HG02763 (cell line): ENCODE measurements around the gene CYP27C1.
"Not testable (repeated sequence)": the region's sequence is repeated elsewhere in the genome, so short reads cannot be mapped to it uniquely, and the experiment has no call there.

Experiments used
- ATAC-seq: cut with Tn5 transposase; IDR thresholded peaks from one replicate; pipeline ENCODE4 v1.9.1; 2021; ENCODE audit warnings: mild to moderate bottlenecking, moderate library complexity; ENCODE audit not compliant: unreplicated experiment

Gene CYP27C1

GRCh38 chr2:127173057-127173456 is 47.0 kb downstream of the CYP27C1 start:
- no peak for ATAC-seq

- ATAC-seq, result no peak
Observed at GRCh38 chr2:127172306-127172705, 47.8 kb downstream of the CYP27C1 start.

- no peak for ATAC-seq
Observed at GRCh38 chr2:127170452-127171197, 49.5 kb downstream of the CYP27C1 start.

GRCh38 chr2:127170021-127170420 is 50.1 kb downstream of the CYP27C1 start:
- no peak for ATAC-seq

GRCh38 chr2:127169066-127169660 is 50.9 kb downstream of the CYP27C1 start:
- no peak for ATAC-seq

- ATAC-seq, result no peak
Observed at GRCh38 chr2:127166231-127166860, 53.8 kb downstream of the CYP27C1 start.

- no peak for ATAC-seq
Observed at GRCh38 chr2:127165539-127165935, 54.6 kb downstream of the CYP27C1 start.

GRCh38 chr2:127164761-127165538 is 55.1 kb downstream of the CYP27C1 start:
- ATAC-seq, result no peak

- no peak for ATAC-seq
Observed at GRCh38 chr2:127163921-127164320, 56.2 kb downstream of the CYP27C1 start.

GRCh38 chr2:127163090-127163406 is 57.1 kb downstream of the CYP27C1 start:
- ATAC-seq, result not testable (repeated sequence)

GRCh38 chr2:127162261-127163089 is 57.6 kb downstream of the CYP27C1 start:
- ATAC-seq, result no peak

- ATAC-seq, result no peak
Observed at GRCh38 chr2:127161176-127162136, 58.6 kb downstream of the CYP27C1 start.

GRCh38 chr2:127160676-127161075 is 59.4 kb downstream of the CYP27C1 start:
- no peak for ATAC-seq

GRCh38 chr2:127159543-127159942 is 60.6 kb downstream of the CYP27C1 start:
- ATAC-seq, result no peak

- no peak for ATAC-seq
Observed at GRCh38 chr2:127158614-127159290, 61.3 kb downstream of the CYP27C1 start.

GRCh38 chr2:127157651-127158485 is 62.2 kb downstream of the CYP27C1 start:
- ATAC-seq, result no peak

GRCh38 chr2:127157114-127157513 is 63.0 kb downstream of the CYP27C1 start:
- ATAC-seq, result no peak

- no peak for ATAC-seq
Observed at GRCh38 chr2:127155947-127156346, 64.2 kb downstream of the CYP27C1 start.
